GM19099 (cell line): ENCODE data around the gene ADORA1.

Experiments used
- POLR2A ChIP-seq: IDR thresholded peaks from 3 replicates; pipeline ENCODE4 v1.6.1; 2011; ENCODE audit warnings: low read depth; ENCODE audit not compliant: insufficient read length; ENCODE audit errors: extremely low read depth

The ADORA1 gene

DNA sequence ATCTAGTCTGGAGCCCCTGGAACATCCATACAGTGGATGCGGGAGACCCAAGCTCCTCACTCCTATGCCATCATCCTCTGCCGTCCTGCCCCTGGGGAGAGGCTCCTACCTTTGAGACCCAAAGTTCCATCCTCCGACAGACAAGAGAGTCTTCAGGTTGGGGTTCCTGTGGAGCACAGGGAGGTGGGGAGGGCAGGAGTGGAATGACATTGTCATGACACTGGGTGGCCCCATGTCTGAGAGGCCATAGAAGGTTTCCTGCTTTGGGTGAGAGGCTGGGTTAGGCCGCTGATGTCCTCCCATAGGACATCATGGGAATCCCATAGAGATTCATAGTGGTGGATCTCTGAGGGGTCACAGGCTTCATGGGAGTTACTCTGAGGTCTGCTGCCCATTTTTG, 56.9 kb downstream of the ADORA1 start:
- no peak for TF ChIP-seq POLR2A

DNA sequence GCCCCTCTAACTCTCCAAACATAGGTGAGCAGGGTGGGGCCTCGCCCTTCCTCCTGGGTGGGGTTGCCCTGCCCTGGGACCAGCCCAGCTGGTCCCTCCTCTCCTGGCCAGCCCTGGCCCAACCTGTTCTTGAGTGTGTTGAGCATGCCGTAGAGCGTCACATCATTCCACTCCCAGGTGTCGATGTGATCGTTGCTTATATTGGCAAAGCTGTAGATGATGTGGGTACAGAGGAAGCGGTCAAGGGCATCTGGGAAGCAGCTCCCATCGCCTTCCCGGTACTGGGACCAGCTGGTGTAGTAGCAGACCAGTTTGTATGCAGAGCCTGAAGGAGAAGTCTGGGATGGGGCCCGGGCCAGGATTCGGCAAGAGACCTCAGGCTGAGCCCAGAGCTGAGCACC, 57.5 kb downstream of the ADORA1 start:
- TF ChIP-seq POLR2A: no peak

- no peak for TF ChIP-seq POLR2A
Observed at GRCh38 chr1:203185585-203185984, 58.1 kb downstream of the ADORA1 start.

DNA sequence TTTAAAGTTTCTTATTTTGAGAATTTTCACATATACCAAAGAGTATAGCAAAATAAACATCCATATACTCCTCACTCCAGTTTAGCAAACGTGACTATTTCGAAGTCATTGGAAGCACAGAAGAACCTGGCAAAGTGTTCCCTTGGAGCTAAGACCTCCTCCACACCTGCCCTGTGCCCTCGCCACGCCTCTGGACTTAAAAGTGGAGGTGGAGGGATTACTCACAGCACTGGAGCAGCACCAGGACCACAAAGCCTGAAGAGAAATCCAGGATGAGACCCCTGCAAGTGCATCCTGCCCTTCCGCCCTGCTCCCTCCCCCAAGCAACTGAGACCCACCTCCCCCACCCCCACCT, 58.5 kb downstream of the ADORA1 start:
- no peak for TF ChIP-seq POLR2A

GRCh38 chr1:203186446-203187303, 59.1 kb downstream of the ADORA1 start, which contains the start of gene CHI3L1:
TSS of gene CHI3L1 (minus strand) at chr1:203186704. CDS start at chr1:203186623, 81 bp downstream.
- no peak for TF ChIP-seq POLR2A

DNA sequence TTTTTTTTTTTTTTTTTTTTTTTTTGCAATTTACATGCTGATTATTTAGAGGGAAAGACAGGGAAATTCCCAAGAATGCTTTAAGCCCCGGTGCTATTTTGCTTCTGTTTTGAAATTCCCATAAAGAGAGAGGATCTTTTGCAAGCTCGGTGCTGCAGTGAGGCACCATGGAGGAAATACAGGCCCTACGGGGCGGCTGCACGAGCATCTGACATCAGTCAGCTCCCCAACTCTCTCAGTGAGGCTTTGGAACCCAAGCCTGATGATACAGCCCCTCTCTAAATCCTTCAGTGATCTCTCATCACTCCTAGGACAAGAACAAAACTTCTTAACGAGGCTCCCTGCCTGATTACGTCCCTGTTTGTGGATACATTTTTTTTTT, 59.8 kb downstream of the ADORA1 start:
- TF ChIP-seq POLR2A: no peak

DNA sequence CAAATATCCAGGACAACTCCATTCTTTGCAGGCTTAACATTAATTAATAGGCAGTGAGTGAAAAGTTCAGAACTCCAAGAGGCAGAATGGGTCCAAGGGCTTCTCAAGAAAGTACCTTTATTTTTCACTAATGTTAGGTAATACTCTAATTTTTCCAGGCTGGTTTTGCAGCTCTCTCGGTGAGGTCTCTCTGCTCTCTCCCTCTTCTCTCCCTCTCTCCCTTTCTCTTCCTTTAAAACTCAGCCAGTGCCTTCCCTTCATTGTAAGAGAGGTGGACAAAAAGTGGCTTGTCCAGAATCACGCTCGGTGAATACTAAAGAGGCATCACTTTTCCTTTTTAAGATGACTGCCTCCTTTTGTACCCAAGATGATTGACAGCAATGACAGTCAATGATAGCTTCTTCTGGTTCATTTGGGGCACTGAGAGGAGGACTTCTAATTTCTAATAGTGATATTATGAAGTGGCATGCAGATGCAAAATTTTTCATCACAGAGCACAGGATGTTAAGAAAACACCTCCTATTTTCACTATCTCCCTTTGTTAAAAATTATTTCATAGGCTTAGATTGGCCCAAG, 60.3 kb downstream of the ADORA1 start:
- TF ChIP-seq POLR2A: no peak

DNA sequence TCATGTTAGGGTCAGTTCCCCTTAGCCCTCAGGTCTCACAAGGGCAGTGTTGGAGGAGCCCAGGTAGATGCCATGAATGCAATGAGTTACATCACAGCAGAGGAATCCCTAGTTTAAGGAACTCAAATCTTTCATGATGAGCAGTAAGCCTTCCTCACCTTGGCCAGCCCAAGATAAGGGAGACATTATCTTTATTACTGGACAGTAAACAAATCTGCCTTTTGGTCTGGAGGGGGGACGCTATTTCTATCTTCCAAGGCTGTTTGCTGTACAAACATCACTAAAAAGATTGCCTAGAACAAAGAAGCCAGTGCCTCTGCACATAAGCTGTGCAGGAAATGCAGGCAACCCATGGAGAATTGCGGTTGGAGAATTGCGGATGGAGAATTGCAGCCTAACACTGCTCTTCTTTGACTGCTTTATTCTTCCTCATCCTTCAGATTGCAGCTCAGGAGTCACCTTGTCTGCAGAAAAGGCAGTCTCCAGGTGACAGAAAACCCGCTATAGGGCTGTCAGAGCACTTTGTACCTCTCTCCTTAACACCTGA, 61.2 kb downstream of the ADORA1 start:
- TF ChIP-seq POLR2A: no peak

DNA sequence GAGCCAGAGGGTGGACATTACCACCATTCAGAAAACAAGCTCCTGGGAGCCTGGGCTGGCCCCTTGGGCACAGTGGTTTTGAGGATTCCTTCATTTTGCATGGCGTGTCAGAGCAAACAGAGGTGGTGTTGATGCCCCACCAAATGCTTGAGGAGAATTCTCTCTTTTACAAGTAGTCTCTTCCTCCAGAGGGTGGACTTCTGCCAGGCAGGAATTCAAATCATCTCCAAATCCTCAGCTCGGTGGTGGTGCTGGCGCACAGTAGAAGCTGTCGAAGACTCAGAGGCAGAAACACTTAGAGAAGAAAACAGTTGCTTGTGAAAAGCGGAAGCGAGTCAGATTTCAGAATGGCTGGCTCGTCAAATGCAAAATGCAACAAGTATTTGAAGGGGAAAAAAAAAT, 62.4 kb downstream of the ADORA1 start:
- TF ChIP-seq POLR2A: no peak

DNA sequence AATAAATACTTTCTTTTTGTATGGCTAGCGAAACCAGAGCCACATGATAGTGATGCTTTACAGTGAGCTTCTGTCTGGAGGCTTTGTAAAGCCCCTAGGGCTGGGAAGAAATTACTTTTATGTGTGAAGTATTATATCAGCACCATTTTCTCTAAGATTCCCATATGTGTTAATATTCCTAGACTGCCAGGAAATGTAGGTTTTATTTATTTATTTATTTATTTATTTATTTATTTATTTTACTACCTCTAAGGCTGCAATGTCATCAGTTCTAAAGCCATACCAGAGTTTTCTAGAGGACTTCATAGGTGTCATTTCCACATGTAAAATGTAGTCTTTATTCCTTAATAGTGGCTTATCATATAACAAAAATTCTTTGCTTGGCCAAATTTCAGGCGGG, 63.4 kb downstream of the ADORA1 start:
- no peak for TF ChIP-seq POLR2A

- TF ChIP-seq POLR2A: no peak
Observed at GRCh38 chr1:203196371-203196770, 68.8 kb downstream of the ADORA1 start.

DNA sequence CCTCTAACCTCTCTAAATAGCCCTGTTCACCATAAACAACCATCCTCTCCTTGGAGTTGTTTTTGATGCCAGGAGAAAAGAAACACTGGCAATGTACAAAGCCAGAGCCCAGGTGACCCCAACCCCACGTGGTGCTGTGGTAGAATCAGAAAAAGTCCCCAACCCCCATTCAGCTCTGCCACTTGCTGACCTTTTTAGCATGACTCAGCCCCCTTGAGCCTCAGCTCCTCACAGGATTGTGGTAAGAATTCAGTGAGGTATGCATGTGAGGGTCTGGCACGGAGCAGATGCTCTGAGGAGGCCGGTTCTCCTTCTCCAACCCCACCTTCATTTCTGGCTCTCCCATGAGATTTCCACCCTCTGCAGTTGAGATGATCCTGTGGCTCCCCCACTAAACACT, 70.1 kb downstream of the ADORA1 start:
- TF ChIP-seq POLR2A: no peak

DNA sequence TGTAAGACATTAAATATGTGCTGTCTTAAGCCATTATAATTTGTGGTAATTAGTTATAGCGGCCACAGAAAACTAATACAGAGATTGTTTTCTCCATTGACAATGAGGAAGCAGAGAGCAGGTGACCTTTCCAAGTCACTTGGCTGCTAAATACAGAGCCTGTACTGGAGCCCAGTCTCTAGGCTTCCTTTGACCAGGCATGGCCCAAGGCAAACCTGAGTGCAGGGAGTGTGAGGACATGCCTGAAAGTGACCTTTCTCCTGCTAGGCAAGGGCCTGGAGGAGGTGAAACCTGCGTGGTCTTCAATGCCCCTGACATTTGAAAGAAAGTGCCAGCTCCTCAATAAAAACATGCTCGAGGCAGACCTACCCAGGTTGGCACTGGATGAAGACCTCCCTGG, 71.5 kb downstream of the ADORA1 start:
- TF ChIP-seq POLR2A: no peak

- TF ChIP-seq POLR2A: no peak
Observed at GRCh38 chr1:203199481-203199815, 71.9 kb downstream of the ADORA1 start.

DNA sequence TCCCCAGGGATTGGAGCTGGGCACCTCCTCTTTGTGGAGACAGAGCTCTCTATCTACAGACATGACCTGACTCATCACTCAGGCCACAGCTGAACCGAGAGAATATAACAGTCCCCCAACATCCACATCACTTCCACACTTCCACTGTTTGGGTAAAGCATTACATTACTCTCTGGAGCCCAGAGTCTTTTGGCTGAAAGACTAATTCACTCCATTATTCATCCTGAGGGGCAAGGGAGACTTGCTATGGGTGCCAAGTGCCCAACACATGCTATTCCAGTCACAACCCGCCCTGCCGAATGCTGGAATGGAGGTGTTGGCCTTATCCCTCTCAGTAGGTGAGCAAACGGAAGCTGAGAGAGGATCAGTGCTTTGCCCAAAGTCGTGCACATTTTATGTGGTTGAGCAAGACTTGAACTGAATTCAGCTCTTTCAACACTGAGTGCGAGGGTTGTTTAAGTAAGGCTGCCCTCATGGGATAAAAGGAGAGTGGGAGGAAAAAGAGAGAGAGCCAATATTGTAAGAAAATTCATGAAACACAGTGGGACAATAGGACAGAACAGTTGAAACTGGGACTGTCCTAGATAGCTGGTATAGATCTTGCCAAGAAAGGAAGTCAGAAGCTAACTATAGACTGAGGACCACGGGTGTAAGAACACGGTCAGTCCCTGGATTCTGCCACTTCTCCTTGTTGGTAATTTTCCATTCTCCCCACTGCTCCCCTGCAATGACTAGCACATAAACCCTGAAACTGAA, 72.5 kb downstream of the ADORA1 start:
- no peak for TF ChIP-seq POLR2A

DNA sequence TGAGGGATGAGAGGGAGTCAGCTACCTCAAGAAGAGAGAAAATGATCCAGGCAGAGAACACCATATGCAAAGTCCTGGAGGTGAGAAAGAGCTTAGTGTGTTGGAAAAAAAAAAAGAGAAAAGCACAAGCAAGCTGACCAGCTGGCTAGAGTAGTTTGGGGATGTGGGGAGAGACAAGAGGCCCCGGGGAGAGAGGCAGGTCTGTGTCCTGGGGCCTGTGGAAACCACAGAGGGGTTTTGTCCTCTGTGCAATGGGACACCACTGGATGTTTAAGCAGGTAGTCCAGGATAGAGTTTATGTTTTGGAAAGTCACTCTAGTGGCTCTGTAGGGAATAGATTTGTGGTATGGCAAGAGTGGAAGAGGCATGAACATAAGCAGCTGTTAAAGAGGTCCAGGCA, 73.4 kb downstream of the ADORA1 start:
- TF ChIP-seq POLR2A: no peak
